Astrocyte (in vitro differentiated cells and primary cell): ENCODE results near the gene ANKFY1.

ENCODE experiments used
- EZH2 ChIP-seq: IDR thresholded peaks from 2 replicates; pipeline ENCODE4 v1.6.1; 2012; ENCODE audit warnings: mild to moderate bottlenecking, low read length, inconsistent platforms; ENCODE audit not compliant: insufficient read depth
- TF ChIP-seq, protein P1 (sequence below): IDR thresholded peaks from 2 replicates; pipeline ENCODE4 v1.5.1; 2011; ENCODE audit warnings: low read depth, mild to moderate bottlenecking, inconsistent platforms, low read length, moderate library complexity; ENCODE audit not compliant: insufficient read depth

DNA sequence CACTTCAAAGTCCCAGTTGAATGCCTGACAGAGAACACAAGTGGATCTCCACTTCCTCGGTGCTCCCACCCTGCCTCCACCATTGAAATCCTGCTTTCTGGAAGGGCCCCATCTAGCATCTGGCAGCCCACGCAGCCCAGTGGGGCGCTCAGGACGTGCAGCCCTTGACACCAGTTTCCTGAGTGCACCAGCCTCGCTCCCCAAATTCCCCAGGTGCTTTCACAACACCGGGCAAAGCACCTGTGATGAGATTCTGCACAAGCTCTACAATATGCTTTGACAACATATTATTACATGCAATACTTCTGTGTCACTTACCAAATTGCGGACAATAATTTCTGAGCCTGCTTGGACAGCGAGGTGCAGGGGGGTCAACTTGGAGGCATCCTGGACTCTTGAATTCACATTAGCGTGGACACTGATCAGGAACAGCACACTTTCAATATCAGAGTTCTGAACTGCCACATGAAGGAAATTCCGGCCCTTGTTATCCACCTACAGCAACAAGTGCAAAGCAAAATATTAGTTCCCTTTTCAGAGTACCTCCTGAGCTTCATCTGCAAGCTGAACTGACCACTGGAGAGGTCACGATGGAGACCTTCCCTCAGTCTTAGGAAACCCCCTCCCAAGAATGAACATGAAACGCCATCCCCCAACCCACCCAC, 86.8 kb downstream of the ANKFY1 start:
- TF ChIP-seq EZH2, result no peak
- TF ChIP-seq, protein P1, sequence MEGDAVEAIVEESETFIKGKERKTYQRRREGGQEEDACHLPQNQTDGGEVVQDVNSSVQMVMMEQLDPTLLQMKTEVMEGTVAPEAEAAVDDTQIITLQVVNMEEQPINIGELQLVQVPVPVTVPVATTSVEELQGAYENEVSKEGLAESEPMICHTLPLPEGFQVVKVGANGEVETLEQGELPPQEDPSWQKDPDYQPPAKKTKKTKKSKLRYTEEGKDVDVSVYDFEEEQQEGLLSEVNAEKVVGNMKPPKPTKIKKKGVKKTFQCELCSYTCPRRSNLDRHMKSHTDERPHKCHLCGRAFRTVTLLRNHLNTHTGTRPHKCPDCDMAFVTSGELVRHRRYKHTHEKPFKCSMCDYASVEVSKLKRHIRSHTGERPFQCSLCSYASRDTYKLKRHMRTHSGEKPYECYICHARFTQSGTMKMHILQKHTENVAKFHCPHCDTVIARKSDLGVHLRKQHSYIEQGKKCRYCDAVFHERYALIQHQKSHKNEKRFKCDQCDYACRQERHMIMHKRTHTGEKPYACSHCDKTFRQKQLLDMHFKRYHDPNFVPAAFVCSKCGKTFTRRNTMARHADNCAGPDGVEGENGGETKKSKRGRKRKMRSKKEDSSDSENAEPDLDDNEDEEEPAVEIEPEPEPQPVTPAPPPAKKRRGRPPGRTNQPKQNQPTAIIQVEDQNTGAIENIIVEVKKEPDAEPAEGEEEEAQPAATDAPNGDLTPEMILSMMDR, result no peak
